Activated CD4-positive, alpha-beta T cell treated with anti-CD3 and anti-CD28 coated beads for 1 hour (primary cell): ENCODE results near the gene LYPD4.

ENCODE experiments used
- DNase-seq: peaks from one replicate; pipeline ENCODE4 v3.0.0-alpha.2; 2020

The LYPD4 gene

GRCh38 chr19:41849067-41849466 is 4.6 kb upstream of the LYPD4 start:
- DNase-seq, result no peak

GRCh38 chr19:41848666-41849065 is 4.2 kb upstream of the LYPD4 start:
- DNase-seq, result no peak

GRCh38 chr19:41847351-41848105 is 3.0 kb upstream of the LYPD4 start:
- no peak for DNase-seq

GRCh38 chr19:41845051-41845590 is 638 bp upstream of the LYPD4 start:
- DNase-seq, result no peak

- DNase-seq, result no peak
These were observed 343 bp upstream of the LYPD4 start, which contains the start of gene DMRTC2 for GRCh38 chr19:41845001-41845050. Gene DMRTC2, plus strand, starts transcription at chr19:41845042. Its CDS starts 2,387 bp downstream, at chr19:41847429.

GRCh38 chr19:41843371-41843770 is 1.1 kb downstream of the LYPD4 start:
- no peak for DNase-seq

- DNase-seq, result no peak
These were observed 5.3 kb downstream of the LYPD4 start for GRCh38 chr19:41839211-41839610.

GRCh38 chr19:41837981-41838708 is 6.3 kb downstream of the LYPD4 start:
- no peak for DNase-seq

- no peak for DNase-seq
These were observed 23.3 kb downstream of the LYPD4 start for GRCh38 chr19:41821003-41821735.

- DNase-seq, result no peak
These were observed 27.7 kb downstream of the LYPD4 start for GRCh38 chr19:41816761-41817160.

- DNase-seq, result no peak
These were observed 29.2 kb downstream of the LYPD4 start for GRCh38 chr19:41815301-41815700.

- no peak for DNase-seq
These were observed 30.6 kb downstream of the LYPD4 start for GRCh38 chr19:41813911-41814310.

- DNase-seq, result no peak
These were observed 32.5 kb downstream of the LYPD4 start for GRCh38 chr19:41811981-41812380.

- DNase-seq, result no peak
These were observed 33.4 kb downstream of the LYPD4 start for GRCh38 chr19:41811036-41811435.

GRCh38 chr19:41810301-41810700 is 34.2 kb downstream of the LYPD4 start:
- no peak for DNase-seq

GRCh38 chr19:41808663-41809566 is 35.6 kb downstream of the LYPD4 start:
- no peak for DNase-seq

- no peak for DNase-seq
These were observed 37.3 kb downstream of the LYPD4 start for GRCh38 chr19:41807176-41807575.

GRCh38 chr19:41804336-41804735 is 40.1 kb downstream of the LYPD4 start:
- no peak for DNase-seq

GRCh38 chr19:41802770-41803169 is 41.7 kb downstream of the LYPD4 start:
- no peak for DNase-seq

GRCh38 chr19:41801792-41802211 is 42.7 kb downstream of the LYPD4 start:
- no peak for DNase-seq

- DNase-seq, result no peak
These were observed 43.5 kb downstream of the LYPD4 start for GRCh38 chr19:41801031-41801430.

GRCh38 chr19:41799444-41800000 is 45.0 kb downstream of the LYPD4 start:
- DNase-seq, result no peak

- no peak for DNase-seq
These were observed 47.6 kb downstream of the LYPD4 start for GRCh38 chr19:41796901-41797300.
